Ishikawa (cell line): ENCODE measurements around the gene ZCCHC10.

ENCODE experiments used
- CEBPB ChIP-seq: IDR thresholded peaks from 2 replicates; pipeline ENCODE4 v1.6.1; 2012
- CREB1 ChIP-seq: IDR thresholded peaks from 2 replicates; pipeline ENCODE4 v1.6.1; 2012; ENCODE audit warnings: low read depth
- EGR1 ChIP-seq: IDR thresholded peaks from 2 replicates; pipeline ENCODE4 v1.6.1; 2012
- EP300 ChIP-seq: IDR thresholded peaks from 2 replicates; pipeline ENCODE4 v1.6.1; 2012; ENCODE audit warnings: borderline replicate concordance
- FOXM1 ChIP-seq: IDR thresholded peaks from 2 replicates; pipeline ENCODE4 v1.6.1; 2012; ENCODE audit warnings: low read depth, borderline replicate concordance
- MAX ChIP-seq: IDR thresholded peaks from 2 replicates; pipeline ENCODE4 v1.6.1; 2012
- NFIC ChIP-seq: IDR thresholded peaks from 2 replicates; pipeline ENCODE4 v1.6.1; 2012
- RAD21 ChIP-seq: IDR thresholded peaks from 2 replicates; pipeline ENCODE4 v1.6.1; 2012; ENCODE audit warnings: low read depth
- REST ChIP-seq: IDR thresholded peaks from 2 replicates; pipeline ENCODE4 v1.6.1; 2012; ENCODE audit warnings: low read depth, mild to moderate bottlenecking
- TAF1 ChIP-seq: IDR thresholded peaks from 2 replicates; pipeline ENCODE4 v1.6.1; 2012; ENCODE audit warnings: low read depth, mild to moderate bottlenecking
- TCF12 ChIP-seq: IDR thresholded peaks from 2 replicates; pipeline ENCODE4 v1.6.1; 2012; ENCODE audit warnings: low read depth
- TEAD4 ChIP-seq: IDR thresholded peaks from 2 replicates; pipeline ENCODE4 v1.6.1; 2012
- USF1 ChIP-seq: IDR thresholded peaks from 2 replicates; pipeline ENCODE4 v1.6.1; 2012
- YY1 ChIP-seq: IDR thresholded peaks from 2 replicates; pipeline ENCODE4 v1.6.1; 2012; ENCODE audit warnings: low read depth
- ZBTB7A ChIP-seq: IDR thresholded peaks from 2 replicates; pipeline ENCODE4 v1.6.1; 2012; ENCODE audit warnings: low read depth

ZCCHC10 gene

GRCh38 chr5:132961887-132962286 is 64.5 kb downstream of the ZCCHC10 start:
- TF ChIP-seq RAD21 = no peak
- no peak for TF ChIP-seq TCF12
- no peak for TF ChIP-seq NFIC
- TF ChIP-seq MAX = no peak
- no peak for TF ChIP-seq TAF1
- TF ChIP-seq CREB1 = no peak
- no peak for TF ChIP-seq ZBTB7A
- TF ChIP-seq REST = no peak

GRCh38 chr5:132953710-132954109 is 72.6 kb downstream of the ZCCHC10 start:
- no peak for TF ChIP-seq FOXM1
- TF ChIP-seq EP300 = no peak
- TF ChIP-seq TAF1 = no peak
- TF ChIP-seq RAD21 = no peak
- TF ChIP-seq TCF12 = no peak
- TF ChIP-seq MAX = no peak
- TF ChIP-seq ZBTB7A = no peak
- TF ChIP-seq YY1 = no peak
- no peak for TF ChIP-seq REST
- TF ChIP-seq EGR1 = no peak
- no peak for TF ChIP-seq NFIC
- TF ChIP-seq USF1 = no peak
- TF ChIP-seq TEAD4 = no peak

GRCh38 chr5:132952829-132953228 is 73.5 kb downstream of the ZCCHC10 start:
- TF ChIP-seq NFIC = no peak
- TF ChIP-seq ZBTB7A = no peak
- no peak for TF ChIP-seq TCF12
- no peak for TF ChIP-seq CREB1
- no peak for TF ChIP-seq RAD21
- TF ChIP-seq EP300 = no peak
- no peak for TF ChIP-seq FOXM1
- no peak for TF ChIP-seq YY1

- TF ChIP-seq EGR1 = no peak
- no peak for TF ChIP-seq CEBPB
- no peak for TF ChIP-seq USF1
- no peak for TF ChIP-seq EP300
- TF ChIP-seq TEAD4 = no peak
- no peak for TF ChIP-seq NFIC
- TF ChIP-seq YY1 = no peak
- TF ChIP-seq TAF1 = no peak
- TF ChIP-seq TCF12 = no peak
- no peak for TF ChIP-seq MAX
- no peak for TF ChIP-seq RAD21
- TF ChIP-seq REST = no peak
- no peak for TF ChIP-seq ZBTB7A
- TF ChIP-seq FOXM1 = no peak
Measured at GRCh38 chr5:132951897-132952296, 74.5 kb downstream of the ZCCHC10 start.

GRCh38 chr5:132949136-132949535 is 77.2 kb downstream of the ZCCHC10 start:
- TF ChIP-seq NFIC = 0 out of 2 replicates have a peak, but pooled peaks have one; percentile 13
- no peak for TF ChIP-seq RAD21
- no peak for TF ChIP-seq CEBPB
